Measurements from ENCODE around the gene ANAPC1.
"Not testable (repeated sequence)": the region's sequence is repeated elsewhere in the genome, so short reads cannot be mapped to it uniquely, and the experiment has no call there.

The ANAPC1 gene

DNA sequence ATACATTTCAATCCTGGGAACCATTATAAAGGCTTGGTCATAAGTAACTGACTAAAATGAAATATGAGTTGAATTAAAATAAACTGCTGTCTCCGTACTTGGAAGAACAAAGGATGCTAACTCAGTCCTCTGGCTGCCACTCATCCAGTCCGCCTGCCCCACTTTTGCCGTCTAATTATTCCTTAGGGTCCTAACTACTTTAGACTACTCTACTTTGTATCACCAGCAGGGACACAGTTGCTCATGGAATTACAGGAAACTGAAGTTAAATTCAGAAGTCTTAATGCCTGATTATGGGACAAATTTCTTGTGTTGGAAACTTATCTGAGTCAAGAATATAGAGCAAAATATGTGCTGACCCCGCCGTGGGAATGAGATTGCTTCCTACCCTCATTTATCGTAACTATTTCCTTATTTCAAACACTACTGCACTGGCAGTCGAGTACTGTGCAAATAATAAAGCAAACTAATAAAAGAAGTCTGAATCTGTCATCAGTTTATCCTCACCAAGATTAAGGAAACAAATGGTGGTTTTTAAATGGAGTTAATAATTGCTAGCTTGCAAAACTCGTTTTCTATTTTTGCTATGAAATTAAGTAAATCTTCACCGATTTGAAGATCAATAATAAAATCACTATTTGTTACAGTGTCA lies 102.4 kb downstream of the ANAPC1 start:
- not testable (repeated sequence) for DNase-seq

DNA sequence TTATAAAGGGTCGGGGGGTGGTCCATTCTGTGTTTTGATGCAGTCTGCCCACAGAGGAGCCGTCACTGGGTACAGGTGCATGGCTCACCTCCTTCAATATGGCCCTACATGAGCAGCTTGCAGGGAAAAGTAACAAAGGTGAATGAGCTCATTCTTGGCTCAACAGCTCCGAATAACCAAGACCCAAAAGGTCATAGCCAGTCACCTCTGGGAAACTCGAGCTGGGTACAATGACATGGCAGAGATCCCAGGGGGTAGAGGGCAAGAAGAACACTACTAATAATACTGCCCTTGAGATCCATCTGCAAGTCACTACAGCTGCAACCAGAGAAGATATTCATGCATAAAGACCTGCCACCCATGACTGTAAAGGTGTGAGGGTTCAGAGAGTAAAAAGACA lies 106.8 kb downstream of the ANAPC1 start:
- DNase-seq = not testable (repeated sequence)

GRCh38 chr2:111776296-111776695 lies 107.7 kb downstream of the ANAPC1 start:
- DNase-seq = not testable (repeated sequence)

DNA sequence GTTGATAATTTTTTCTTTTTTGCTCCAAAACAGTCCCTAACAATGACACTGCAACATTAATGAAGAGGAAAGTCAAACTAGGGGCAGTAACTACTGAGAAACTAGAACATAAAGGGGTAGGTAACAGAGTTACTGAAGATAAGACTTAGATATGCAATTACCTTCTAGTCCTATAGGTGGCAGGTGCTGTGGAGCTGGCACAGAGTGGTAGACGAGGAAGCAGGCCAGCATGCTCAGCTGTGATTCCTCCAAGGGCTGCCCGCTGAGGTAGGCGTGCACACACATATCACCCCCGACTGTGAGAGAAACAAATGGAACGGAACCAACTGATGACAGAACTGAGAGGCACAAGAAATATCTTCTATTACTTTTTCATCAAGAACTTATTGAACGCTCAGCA lies 111.8 kb downstream of the ANAPC1 start:
- DNase-seq = not testable (repeated sequence)

- DNase-seq = not testable (repeated sequence)
Measured at GRCh38 chr2:111770916-111771658, 112.9 kb downstream of the ANAPC1 start.

DNA sequence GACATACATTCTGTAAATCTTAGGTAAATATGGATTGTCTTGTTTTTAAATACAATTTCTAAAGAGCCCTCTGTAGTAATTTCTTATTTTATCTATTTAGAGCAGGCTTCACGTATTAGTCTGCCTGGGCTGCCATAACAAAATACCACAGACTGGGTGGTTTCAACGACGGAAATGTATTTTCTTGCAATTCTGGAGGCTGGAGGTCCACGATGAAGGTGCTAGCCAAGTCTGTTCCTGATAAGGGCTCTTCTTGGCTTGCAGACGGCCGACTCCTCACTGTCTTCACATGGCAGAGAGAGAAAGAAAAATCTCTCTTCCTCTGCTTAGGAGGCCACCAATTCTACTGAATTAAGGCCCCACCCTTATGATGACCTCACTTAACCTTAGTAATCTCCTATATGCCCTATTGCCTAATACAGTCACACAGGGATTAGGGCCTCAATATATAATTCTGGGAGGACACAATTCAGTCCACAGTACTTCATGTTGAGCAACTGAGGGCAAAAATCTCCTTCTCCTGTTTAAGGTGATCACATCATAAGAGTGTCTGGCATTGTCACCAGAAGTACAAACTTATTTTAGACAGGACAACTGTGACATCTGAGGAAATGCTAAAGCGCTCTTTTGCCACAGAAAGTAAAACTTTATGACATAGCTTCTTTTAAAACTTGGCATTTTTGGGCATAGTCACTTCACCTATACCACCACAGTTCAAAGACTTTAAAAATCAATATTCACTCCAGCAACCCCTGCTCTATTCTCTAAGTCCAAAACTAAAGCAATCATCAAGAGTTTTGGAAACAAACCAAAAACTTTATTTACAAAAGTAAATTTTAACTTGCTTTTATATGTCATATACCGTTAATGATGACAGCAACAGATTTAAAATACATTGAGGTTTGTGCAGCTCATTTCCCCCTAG lies 115.5 kb downstream of the ANAPC1 start:
- not testable (repeated sequence) for DNase-seq

DNA sequence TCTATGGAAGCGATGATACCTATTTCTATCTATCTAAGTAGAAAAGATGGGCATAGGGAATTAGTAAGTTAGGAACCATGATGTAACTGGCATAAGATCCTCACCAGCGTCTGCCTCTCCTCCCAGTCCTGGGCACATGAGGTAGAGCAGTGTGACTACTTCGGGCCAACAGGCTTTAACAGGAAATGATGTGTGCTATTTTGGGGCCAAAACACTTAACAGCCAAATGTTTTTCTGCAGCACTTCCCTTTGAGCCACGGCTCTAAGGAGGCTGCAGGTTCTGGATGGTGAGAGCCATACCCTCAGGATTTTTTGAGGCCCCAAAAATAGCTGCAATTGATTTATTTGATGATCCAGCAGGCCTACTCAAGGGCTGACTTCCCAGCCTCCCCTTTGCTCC lies 116.9 kb downstream of the ANAPC1 start:
- DNase-seq = not testable (repeated sequence)

- DNase-seq = not testable (repeated sequence)
Measured at GRCh38 chr2:111766295-111766694, 117.7 kb downstream of the ANAPC1 start.

- not testable (repeated sequence) for DNase-seq
Measured at GRCh38 chr2:111764151-111764550, 119.8 kb downstream of the ANAPC1 start.

GRCh38 chr2:111760697-111761284 lies 123.2 kb downstream of the ANAPC1 start:
- DNase-seq = not testable (repeated sequence)

GRCh38 chr2:111752533-111752932 lies 131.5 kb downstream of the ANAPC1 start:
- not testable (repeated sequence) for DNase-seq

DNA sequence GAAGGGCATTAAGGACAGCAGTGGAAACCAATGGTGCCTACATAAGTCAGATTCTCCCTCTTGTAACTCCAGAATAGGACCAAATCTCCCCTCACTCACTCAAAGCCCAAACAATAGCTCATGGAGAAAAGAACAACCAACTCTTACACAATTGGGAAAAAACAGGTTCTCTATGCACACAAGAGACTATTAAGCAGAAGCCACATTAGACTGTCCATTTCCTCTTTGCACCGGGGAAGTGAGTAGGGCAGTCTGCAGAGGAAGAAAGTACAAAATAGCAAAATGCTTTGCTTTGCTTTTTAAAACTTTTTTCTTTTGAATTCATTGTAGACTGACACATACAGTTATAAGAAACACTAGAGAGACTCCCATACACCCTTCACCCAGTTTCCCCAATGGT lies 133.4 kb downstream of the ANAPC1 start:
- not testable (repeated sequence) for DNase-seq

DNA sequence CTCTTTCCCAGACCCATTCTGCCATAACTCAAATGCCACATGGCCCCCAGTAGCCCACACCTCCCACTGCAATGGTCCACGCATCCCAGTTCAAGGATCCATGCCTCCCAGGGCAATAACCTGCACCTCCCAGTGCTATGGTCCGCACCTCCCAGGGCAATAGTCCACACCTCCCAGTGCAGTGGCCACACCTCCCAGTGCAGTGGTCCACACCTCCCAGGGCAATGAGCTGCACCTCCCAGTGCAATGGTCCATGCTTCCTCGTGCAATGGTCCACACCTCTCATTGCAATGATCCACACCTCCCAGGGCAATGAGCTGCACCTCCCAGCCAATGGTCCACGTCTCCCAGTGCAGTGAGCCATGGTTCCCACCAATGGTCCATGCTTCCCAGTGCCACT lies 135.6 kb downstream of the ANAPC1 start:
- DNase-seq = not testable (repeated sequence)

- DNase-seq = not testable (repeated sequence)
Measured at GRCh38 chr2:111747410-111748115, 136.4 kb downstream of the ANAPC1 start.

DNA sequence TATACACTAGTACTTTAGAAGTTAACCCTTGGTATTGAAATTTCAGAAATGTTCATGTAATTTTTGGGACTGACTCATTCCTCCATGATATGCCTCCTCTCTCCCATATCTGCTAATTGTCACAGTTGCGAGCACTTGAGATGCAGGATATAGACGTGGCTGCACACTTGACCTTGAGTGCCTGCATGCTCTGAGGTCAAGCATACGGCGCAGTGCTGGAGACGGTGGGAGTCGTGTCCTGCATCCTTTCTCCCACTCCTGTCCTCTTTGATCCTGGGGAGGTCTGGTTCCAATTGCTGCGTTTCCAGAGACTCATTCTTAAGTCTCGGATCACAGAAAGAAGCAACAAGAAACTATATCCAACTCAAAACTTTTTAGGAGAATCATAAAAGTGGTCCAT lies 139.2 kb downstream of the ANAPC1 start:
- not testable (repeated sequence) for DNase-seq

DNA sequence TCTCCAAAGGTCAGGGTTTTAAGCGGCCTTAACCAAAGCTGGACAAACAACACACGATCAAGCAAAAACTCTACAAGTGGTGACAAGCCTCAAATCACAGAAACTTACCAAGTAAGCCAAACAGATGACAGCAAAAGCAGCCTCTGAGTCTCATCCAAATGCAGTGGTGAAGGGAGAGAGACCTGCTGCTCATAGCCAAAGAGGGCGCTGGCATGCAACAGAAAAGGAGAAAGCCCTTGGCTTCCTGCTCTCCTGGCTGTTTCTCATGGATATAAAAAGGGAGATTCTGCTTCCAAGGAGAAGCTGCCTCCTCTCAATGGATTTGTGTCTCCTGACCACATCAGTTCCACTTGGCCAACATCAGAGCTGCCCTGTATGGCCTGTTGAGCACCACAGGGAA lies 142.5 kb downstream of the ANAPC1 start:
- DNase-seq = not testable (repeated sequence)

- not testable (repeated sequence) for DNase-seq
Measured at GRCh38 chr2:111735838-111736721, 147.9 kb downstream of the ANAPC1 start.

DNA sequence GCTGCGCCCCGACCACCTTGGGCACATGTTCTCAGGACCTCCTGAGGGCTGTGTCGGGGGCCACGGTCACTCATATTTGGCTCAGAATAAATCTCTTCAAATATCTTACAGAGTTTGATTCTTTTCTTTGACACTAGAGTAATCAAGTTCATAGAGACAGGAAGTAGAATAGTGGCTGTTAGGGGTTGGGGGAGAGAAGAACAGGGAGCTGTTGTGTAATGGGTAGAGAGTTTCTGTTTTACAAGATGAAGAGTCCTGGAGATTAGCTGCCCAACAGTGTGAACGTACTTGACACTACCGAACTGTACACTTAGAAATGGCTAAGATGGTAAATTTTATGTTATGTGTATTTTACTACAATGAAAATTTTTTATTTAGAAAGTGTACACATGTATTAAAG lies 148.6 kb downstream of the ANAPC1 start:
- not testable (repeated sequence) for DNase-seq

DNA sequence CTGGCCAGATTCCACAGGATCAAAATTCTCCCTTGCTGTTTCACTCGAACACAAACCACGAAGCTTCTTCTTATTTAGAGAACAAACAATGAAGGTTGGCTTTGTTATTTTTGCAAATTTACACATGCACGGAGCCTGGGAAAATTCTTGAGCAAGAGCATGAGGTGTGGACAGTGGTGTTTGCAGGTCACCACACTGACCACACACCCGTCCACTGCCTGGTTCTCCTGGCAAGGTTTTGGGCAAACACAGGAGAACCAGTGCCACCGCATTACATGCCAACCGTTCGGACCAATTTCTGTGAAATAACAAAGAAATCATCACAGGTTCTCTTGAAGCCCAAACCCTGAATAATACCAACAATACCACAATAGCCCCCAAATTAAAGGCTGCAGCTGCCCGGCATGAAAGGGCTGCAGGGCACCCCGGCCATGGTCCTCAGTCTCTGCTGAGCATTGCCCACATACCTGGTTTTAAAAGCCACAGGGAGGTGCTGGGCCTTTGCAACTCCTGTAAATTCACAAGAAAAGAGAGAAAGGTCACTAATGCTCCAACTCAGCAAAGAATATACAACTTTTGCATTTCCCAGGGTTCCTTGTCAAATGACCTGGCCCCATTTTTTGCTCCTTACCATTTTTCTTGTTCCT lies 154.1 kb downstream of the ANAPC1 start:
- DNase-seq = not testable (repeated sequence)

- DNase-seq = not testable (repeated sequence)
Measured at GRCh38 chr2:111727611-111728110, 156.3 kb downstream of the ANAPC1 start.
